OCI-LY7 (cell line): ENCODE results near the gene TMEM14C.

Source experiments
- CTCF ChIP-seq: fragments of 200-600 bp; sonication (generic); conservative IDR thresholded peaks from 2 replicates; pipeline ENCODE4 v1.5.1; 2014; ENCODE audit warnings: mild to moderate bottlenecking, antibody characterized with exemption, low read length, moderate library complexity, mixed read lengths
- EZH2phosphoT487 ChIP-seq: fragments of 200-600 bp; sonication (generic); IDR thresholded peaks from 2 replicates; pipeline ENCODE4 v1.6.1; 2018; ENCODE audit warnings: low read depth, borderline replicate concordance, mild to moderate bottlenecking, mixed run types, antibody characterized with exemption, low read length, moderate library complexity, mixed read lengths

DNA sequence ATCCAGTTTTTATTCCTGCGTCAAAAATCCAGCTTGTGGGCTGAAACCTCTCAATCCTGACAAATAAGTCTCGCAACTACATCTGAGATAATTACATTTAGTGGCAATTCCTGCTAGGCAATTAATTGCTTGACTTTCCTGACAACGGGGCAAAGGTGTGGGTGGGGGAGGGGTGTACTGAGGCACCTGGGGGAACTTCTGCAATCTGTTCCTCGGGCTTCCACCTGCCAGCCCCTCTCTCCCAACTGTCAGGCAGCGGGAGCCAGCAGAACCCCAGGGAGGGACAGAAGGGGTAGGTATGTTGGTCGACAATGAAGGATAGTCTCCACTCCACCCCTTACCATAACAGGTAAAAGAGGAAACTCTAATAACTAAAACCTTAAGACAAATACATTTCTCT lies 35.3 kb upstream of the TMEM14C start:
- TF ChIP-seq CTCF = no peak
- no peak for TF ChIP-seq EZH2phosphoT487
